ELF-1 (cell line): ENCODE results near the gene PCNA.
A peak's percentile ranks its signal among the peaks of the same experiment; 100 is the strongest.

Source experiments
- DNase-seq: peaks from one replicate; pipeline ENCODE4 v3.0.0-alpha.2; 2016; ENCODE audit warnings: low read depth, low spot score

The PCNA gene

GRCh38 chr20:5065879-5066383 lies 53.8 kb downstream of the PCNA start:
- no peak for DNase-seq

- peak; percentile 20 for DNase-seq
These were observed 54.4 kb downstream of the PCNA start for GRCh38 chr20:5065166-5065878.
